ENCODE data around the gene CCDC180. TPM values are rescaled to one million over a fixed set of nuclear protein-coding genes. Genes with fewer than 3 reads are reported as not detected.
"Not testable (repeated sequence)": the region's sequence is repeated elsewhere in the genome, so short reads cannot be mapped to it uniquely, and the experiment has no call there.

Gene CCDC180
- total RNA-seq, 2 experiments from 2014 or later, result 1.1 to 2.3 TPM

- Mint-ChIP-seq H3K9me3 (peaks cover 14% of the 10 kb centered on the region), H3K36me3 (peaks cover 45% of the 10 kb centered on the region)
- CTCF ChIA-PET; H3K27ac Mint-ChIP-seq; H3K4me3 Mint-ChIP-seq; POLR2A ChIA-PET; intact Hi-C loops (cut with micrococcal nuclease); H3K27me3 Mint-ChIP-seq; H3K4me1 Mint-ChIP-seq (ENCODE audit: low read depth); DNase-seq: not testable (repeated sequence)
Observed at GRCh38 chr9:97335622-97336021, 28.2 kb downstream of the CCDC180 start.

DNA sequence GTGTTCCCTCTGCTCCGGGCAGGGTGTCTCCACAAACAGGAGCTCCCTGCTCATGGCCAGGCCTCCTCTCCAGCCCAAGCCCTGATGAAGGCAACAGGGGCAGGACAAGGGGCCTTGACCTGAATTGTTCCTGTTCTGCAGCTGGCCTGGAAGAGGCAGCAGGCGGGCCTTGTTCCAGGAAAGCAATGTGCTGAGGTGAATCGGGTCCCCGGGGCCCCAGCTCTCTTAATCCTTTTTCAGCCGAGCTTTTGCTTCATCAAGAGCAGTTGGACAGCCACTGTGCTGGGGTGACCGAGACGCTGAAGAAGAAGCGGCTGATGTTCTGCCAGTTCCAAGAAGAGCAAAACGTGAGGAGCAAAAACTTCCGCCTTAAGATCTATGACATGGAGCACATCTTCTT is 41.4 kb downstream of the CCDC180 start:
- H3K27me3 Mint-ChIP-seq, result no peaks in the 10 kb centered on the region
- intact Hi-C loops (cut with micrococcal nuclease), result no loop called here
- H3K4me1 Mint-ChIP-seq (ENCODE audit: low read depth), result no peaks in the 10 kb centered on the region
- no peak overlapping the region for H3K27ac Mint-ChIP-seq
- H3K9me3 Mint-ChIP-seq, result no peaks in the 10 kb centered on the region
- ChIA-PET POLR2A (no interaction called here), CTCF (no interaction called here)
- peaks cover 3% of the 10 kb centered on the region for H3K36me3 Mint-ChIP-seq
- H3K4me3 Mint-ChIP-seq, result no peak overlapping the region
- DNase-seq, result no peak

GRCh38 chr9:97349400-97349799 is 41.9 kb downstream of the CCDC180 start:
- no peaks in the 10 kb centered on the region for H3K27me3 Mint-ChIP-seq

DNA sequence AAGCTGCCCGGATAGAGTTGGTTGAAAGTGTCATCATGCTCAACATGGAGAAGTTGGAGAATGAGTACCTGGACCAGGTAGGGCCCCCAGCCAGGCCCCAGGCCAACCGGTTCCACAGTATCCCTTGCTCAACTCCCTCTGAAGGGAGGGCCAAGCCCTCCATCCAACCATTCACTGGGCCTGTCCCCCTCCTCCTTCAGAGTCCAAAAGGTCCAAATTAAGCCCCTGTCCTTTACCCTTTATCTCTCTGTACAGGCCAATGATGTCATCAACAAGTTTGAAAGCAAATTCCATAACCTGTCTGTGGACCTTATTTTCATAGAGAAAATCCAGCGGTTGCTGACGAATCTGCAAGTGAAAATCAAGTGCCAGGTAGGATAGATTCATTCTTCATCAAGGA is 47.2 kb downstream of the CCDC180 start:
- DNase-seq, result no peak
- no peak overlapping the region for H3K27ac Mint-ChIP-seq
- intact Hi-C loops (cut with micrococcal nuclease), result no loop called here
- ChIA-PET CTCF (no interaction called here), POLR2A (interaction anchor here (1.0 kb wide), 1 partner anchor 12 kb away, joined by 3 read pairs; no protein-coding TSS in a partner anchor)
- peaks cover 3% of the 10 kb centered on the region for H3K36me3 Mint-ChIP-seq
- H3K9me3 Mint-ChIP-seq, result no peaks in the 10 kb centered on the region
- no peak overlapping the region for H3K4me3 Mint-ChIP-seq
- H3K4me1 Mint-ChIP-seq (ENCODE audit: low read depth), result no peaks in the 10 kb centered on the region
- no peaks in the 10 kb centered on the region for H3K27me3 Mint-ChIP-seq

More at GRCh38 chr9:97349400-97349799, 41.9 kb downstream of the CCDC180 start:
- intact Hi-C loops (cut with micrococcal nuclease), result no loop called here
- Mint-ChIP-seq H3K4me3 (no peak overlapping the region), H3K27ac (no peak overlapping the region), H3K4me1 (ENCODE audit: low read depth) (no peaks in the 10 kb centered on the region), H3K36me3 (no peaks in the 10 kb centered on the region), H3K9me3 (no peaks in the 10 kb centered on the region)
- DNase-seq, result no peak
- ChIA-PET CTCF (no interaction called here), POLR2A (no interaction called here)

DNA sequence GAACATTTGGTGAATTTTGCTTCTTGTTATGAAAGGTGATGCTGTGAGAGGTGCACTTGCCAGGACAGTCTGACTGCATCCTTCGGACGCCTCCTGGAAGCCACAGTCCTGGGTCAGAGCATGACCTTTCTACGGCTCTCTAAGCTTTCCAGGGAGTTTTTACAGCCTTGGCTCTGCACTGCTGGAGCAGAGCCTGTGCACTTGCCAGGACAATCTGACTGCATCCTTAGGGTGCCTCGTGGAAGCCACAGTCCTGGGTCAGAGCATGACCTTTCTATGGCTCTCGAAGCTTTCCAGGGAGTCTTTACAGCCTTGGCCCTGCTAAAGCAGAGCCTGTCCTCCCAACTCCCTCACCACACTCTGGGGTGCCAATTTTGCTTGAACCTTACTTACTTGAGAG is 49.6 kb downstream of the CCDC180 start:
- ChIA-PET POLR2A (no interaction called here), CTCF (no interaction called here)
- H3K36me3 Mint-ChIP-seq, result peaks cover 3% of the 10 kb centered on the region
- no peaks in the 10 kb centered on the region for H3K27me3 Mint-ChIP-seq
- H3K4me1 Mint-ChIP-seq (ENCODE audit: low read depth), result no peaks in the 10 kb centered on the region
- intact Hi-C loops (cut with micrococcal nuclease), result no loop called here
- no peaks in the 10 kb centered on the region for H3K9me3 Mint-ChIP-seq
- H3K27ac Mint-ChIP-seq, result no peak overlapping the region
- no peak for DNase-seq
- H3K4me3 Mint-ChIP-seq, result no peak overlapping the region

Other genes starting within 250 kb of the CCDC180 start
- 10 to 100 TPM; 12.3 to 12.5 TPM for gene TDRD7, start 104.4 kb downstream of the CCDC180 start, total RNA-seq
- 1 to 10 TPM; 1.7 to 2.5 TPM for gene TMOD1, start 194.0 kb downstream of the CCDC180 start, total RNA-seq

Data from activated CD4-positive, alpha-beta memory T cell treated with anti-CD3 and anti-CD28 coated beads for 36 hours (primary cell).